Hematopoietic multipotent progenitor cell treated with erythropoietin and hydrocortisone succinate and interleukin-3 and kit ligand, for 17 days (in vitro differentiated cells): Measurements from ENCODE around the gene FAM222A.
"Not testable (repeated sequence)": the region's sequence is repeated elsewhere in the genome, so short reads cannot be mapped to it uniquely, and the experiment has no call there.

Experiments
- DNase-seq: peaks from one replicate; pipeline ENCODE4 v3.0.0-alpha.2; 2015; ENCODE audit warnings: low spot score

FAM222A gene

DNA sequence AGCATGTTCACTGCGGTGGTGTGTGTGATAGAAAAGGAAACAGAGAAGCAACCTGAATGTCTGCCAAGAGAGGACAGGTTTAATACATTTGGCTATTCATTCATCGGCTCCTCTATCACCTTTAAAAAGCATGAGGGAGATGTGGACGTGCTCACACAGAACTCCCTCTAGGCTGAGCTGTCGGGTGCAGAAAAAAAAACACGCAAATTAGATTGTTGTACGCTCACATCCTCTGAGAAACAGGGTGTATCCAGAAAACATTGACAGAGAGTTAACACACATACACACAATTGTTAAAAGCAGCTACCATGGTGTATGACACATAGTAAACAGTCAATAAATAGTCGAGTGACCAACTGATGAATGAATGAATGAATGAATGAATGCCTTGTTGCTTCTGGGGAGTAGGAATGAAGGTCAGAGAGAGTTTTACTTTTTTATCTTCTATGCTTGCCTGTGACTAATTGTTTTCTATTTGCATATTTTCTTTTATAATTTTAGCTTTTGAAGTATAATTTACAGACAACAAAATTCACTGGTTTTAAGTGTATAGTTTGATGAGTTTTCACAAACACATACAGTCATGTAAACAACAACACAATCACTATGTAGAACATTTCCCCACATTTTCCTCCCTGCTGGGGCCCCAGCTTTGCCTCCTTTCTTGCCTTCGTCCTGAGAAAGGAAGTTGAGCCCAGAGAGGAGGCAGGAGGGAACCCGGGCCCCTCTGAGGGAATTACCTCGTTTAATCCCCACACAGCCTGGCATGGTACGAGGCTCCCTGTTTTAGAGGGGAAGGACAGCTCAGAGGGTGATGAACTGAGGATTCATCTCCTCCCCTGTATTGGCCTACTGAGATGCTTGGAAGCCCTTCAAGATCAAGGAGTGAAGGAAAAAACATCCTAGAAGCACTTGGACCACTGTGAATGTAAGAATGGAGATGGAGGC lies 19.7 kb upstream of the FAM222A start:
- DNase-seq: no peak

- DNase-seq: not testable (repeated sequence)
Measured at GRCh38 chr12:109694629-109695028, 19.0 kb upstream of the FAM222A start.

DNA sequence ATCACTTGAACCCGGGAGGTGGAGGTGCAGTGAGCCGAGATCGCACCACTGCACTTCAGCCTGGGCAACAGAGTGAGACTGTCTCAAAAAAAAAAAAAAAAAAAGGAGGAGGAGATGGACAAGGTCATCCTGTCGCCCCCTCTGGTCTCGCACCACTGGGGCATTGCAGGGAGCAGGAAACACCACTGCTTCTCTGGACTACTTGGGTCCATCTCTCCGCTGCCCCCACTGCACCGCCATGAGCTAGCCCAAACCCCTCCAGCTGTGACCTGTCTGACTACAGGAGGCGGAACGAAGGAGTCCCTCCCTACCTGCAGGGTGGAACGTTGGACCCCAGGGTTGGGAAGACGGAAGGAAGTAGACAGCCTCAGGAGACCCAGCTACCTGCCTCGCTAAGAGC lies 18.2 kb upstream of the FAM222A start:
- DNase-seq: no peak

DNA sequence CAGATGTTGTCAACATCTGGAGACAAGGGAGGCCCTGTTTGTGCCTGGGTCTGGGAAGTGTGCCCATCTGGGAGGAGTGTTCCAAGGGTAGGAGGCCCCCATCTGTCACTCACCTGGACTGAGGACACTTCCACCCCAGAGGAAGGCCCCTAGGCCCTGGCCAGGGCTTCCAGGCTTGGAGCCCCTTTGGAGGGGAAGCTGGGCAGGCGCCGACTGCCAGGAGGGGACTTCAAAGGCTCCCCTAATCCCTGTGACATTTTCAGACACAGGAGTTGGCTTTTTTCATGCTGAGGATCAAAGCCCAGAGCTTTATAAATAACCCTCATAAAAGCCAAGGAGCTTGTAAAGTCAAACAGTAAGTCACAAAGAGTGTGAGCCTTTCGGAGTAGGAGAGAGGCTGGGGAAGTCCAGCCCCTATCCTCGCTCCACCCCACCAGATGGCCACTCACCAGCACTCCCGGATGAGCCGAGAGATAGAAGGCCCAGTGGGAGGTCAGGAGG lies 17.6 kb upstream of the FAM222A start:
- no peak for DNase-seq

GRCh38 chr12:109696485-109697269 lies 16.9 kb upstream of the FAM222A start:
- DNase-seq: no peak

- no peak for DNase-seq
Measured at GRCh38 chr12:109697270-109697553, 16.4 kb upstream of the FAM222A start.

DNA sequence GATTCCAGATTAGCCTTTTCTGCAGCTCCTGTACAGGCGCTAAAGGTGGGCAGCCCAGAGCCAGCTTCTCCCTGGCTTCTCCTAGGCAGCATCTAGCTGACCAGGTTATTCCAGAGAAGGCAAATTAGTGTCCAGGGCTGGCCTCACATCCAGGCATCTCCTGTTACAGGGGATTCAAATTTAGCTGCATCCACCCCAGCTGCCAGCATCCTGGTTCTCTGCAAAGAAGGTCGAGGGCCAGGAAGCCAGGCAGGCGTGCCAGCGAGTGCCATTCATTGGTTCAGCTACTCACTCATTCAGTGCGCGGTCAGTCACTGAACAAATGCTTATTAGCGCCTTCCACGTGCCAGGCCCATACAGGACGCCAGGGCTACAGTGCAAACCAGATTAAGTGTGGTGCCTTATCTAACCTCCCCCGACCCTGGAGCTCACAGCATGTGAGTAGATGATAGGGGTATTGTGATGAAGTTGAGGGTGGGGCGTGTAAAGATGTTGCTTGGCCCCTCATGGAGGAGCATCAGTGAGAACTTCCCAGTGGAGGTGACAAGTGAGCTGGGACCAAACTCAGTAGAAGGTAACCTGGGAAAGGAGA lies 15.7 kb upstream of the FAM222A start:
- DNase-seq: peak; percentile 27

GRCh38 chr12:109698820-109699219 lies 14.8 kb upstream of the FAM222A start:
- DNase-seq: no peak

- DNase-seq: no peak
Measured at GRCh38 chr12:109701064-109701463, 12.6 kb upstream of the FAM222A start.

- no peak for DNase-seq
Measured at GRCh38 chr12:109702111-109702841, 11.3 kb upstream of the FAM222A start.

GRCh38 chr12:109703684-109704083 lies 9.9 kb upstream of the FAM222A start:
- DNase-seq: no peak

DNA sequence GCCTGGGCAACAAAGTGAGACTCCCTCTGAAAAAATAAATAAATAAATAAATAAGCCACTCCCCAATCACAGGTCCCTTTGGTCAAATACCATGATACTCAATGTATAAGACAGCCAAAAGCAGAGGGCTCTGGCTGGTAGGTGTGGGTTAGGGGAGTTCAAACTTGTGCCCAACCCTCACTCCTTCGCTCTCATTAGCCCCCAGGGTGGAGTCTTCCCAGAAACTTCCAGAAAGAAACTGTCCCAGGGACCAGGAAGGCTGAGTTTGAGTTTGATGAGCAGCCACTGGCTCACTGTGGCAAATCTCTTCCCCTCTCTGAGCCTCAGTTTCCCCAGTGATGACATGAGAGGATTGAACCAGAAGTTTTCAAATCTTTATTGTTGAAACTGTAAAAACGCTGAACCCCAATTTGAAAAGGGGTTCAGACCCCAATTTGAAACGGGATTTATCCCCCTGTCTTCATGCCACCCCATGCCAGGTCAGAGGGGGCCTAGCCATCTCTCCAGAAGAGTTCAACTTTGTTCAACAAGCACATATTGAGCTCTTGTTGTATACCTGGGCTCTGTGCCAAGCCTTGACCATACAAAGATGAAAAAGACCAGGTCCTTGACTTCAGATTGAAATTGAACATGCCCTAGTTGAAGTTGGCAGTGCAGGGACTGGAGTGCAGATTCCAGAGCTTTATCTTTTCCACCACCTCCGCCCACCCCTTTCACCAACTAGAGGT lies 9.1 kb upstream of the FAM222A start:
- DNase-seq: no peak

GRCh38 chr12:109705291-109705690 lies 8.3 kb upstream of the FAM222A start:
- no peak for DNase-seq

DNA sequence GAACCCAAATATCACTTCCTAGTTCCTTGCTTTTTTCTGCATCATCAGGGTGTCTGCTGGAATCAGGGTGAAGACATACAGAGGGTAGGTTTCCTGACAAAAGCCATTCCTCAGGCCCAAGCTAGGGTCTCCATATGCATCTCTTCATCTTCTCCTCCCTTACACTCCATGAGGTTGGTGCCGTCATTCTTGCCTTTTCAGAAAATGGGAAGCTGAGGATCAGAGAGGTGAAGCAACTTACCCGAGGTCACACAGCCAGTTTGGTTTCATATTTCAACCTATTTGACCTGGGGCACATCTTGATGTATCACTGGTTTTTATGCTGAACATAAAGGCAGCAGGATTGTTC lies 7.3 kb upstream of the FAM222A start:
- no peak for DNase-seq

- no peak for DNase-seq
Measured at GRCh38 chr12:109706747-109707469, 6.7 kb upstream of the FAM222A start.

DNA sequence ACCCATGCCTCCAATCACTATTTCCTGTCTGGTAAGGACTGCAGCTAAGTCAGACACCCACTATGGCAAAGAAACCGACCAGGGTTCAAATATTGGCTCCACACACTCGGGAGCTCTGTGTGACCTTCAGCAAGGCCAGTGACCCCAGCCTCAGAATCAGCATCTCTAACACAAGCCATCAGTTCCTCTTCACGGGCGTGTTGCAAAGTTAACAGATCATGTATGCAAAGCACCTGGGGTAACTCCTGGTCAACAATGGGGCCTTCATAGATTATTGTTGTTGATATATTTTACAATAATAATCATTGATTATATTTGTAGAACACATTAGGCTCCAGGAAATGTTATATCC lies 6.2 kb upstream of the FAM222A start:
- DNase-seq: no peak

DNA sequence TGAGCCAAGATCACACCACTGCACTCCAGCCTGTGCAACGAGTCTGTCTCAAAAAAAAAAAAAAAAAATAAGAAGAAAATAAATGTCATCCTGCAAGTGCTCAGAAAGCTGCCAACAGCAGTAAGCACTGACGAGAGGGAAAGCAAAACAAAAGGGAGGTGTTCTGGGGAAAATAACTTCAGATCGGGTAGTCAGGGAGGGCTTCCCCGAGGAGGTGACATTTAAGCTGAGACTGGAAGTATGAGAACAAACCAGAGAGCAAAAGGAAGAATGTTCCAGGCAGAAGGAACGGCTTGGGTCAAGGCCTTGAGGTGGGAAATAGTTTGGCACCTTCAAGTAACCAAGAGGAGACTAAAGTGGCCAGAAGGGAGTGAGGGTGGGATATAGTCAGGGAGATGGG lies 4.7 kb upstream of the FAM222A start:
- DNase-seq: no peak

DNA sequence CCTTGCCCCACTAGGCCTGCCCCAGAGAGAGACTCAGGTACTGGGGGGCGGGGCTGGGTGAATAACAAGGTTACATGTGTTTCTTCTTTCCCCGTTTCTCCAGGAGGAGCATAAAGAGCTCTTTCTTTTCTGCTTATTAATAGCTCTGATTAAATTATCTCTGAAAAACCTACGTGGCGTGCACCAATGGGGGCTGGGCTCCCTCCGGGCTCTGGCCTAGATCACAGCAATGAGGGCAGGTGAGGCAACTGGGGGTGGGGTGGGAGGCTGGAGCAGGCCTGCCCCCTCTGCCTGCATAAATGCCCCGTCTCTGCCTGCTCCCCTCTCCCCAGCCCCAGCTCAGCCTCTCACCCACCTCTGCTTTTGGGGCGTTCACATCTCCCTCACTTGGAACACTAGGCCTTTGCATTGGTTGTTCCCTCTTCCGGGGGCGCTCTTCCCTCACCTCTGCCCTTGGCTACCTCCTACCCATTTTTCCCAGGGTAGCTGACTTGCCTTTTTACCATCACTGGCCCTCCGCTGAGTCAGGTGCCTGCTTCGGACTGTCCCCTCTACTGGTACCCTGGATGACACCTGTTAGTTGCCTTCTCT lies 4.1 kb upstream of the FAM222A start:
- DNase-seq: no peak

- DNase-seq: no peak
Measured at GRCh38 chr12:109710205-109710746, 3.3 kb upstream of the FAM222A start.
